Vagina (tissue), 2 donors: Measurements from ENCODE around the gene ACOT13.

ENCODE experiments used
- CTCF ChIP-seq, 3 experiments: fragments of 450-650 bp in 2 of 3; fragments of 200-600 bp in 1 of 3; sonication (generic) in 1 of 3; IDR thresholded peaks; one replicate each; pipeline ENCODE4 v1.5.1; 2017 to 2019; ENCODE audit warnings: antibody characterized with exemption in 3 of 3, mild to moderate bottlenecking in 2 of 3, moderate library complexity in 2 of 3
- POLR2A ChIP-seq, 2 donors: fragments of 450-650 bp; IDR thresholded peaks; one replicate each; pipeline ENCODE4 v1.6.1; 2017; ENCODE audit warnings: antibody characterized with exemption in 2 of 2, mild to moderate bottlenecking in 2 of 2, moderate library complexity in 2 of 2
- POLR2AphosphoS5 ChIP-seq, 2 donors: sonication (generic); formaldehyde crosslinking; IDR thresholded peaks; one replicate each; pipeline ENCODE4 v1.9.0; 2017; ENCODE audit warnings: antibody characterized with exemption in 2 of 2, mild to moderate bottlenecking in 2 of 2, low read depth in 1 of 2; ENCODE audit not compliant: insufficient read depth in 1 of 2

DNA sequence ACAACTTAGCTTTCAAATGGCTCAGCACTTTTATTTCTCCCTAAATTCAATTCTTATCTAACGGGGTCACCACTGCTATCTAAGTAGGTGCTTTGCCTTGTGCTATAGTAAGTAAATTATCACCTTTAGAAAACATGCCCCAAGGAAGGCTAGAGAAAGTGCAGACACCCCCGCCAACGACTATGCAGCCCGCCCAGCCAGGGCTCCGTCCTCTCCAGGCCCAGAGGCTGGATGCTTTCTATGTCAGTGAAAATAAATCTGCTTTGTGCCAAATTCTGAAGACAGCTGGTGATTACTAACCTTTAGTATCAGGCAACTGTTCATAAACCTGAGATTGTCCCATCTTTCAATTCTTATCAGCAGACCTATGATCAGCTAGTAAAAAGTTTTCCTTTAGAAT lies 35.2 kb upstream of the ACOT13 start:
- TF ChIP-seq POLR2A (IDR thresholded peaks at IDR 0.05) = no peak
- TF ChIP-seq POLR2AphosphoS5 (IDR thresholded peaks at IDR 0.05; ENCODE audit: insufficient read depth in 1 of 2, low read depth in 1 of 2) = no peak
- TF ChIP-seq CTCF (IDR thresholded peaks at IDR 0.05) = no peak
